DOHH2 (cell line): ENCODE measurements around the gene SLC16A8.

Experiments used
- H3F3A ChIP-seq: fragments of 200-600 bp; sonication (generic), shearing (Covaris generic); 2 replicates; pipeline ENCODE4 v1.6.0; 2016; ENCODE audit warnings: antibody characterized with exemption, mild to moderate bottlenecking; ENCODE audit not compliant: control insufficient read depth, insufficient read depth
- H3K27ac ChIP-seq: fragments of 200-600 bp; sonication (generic); 2 replicates; pipeline ENCODE4 v1.5.1; 2014; ENCODE audit warnings: low read depth, mild to moderate bottlenecking, low read length, moderate library complexity
- H3K27me3 ChIP-seq: fragments of 200-600 bp; sonication (generic); 2 replicates; pipeline ENCODE4 v1.6.1; 2014; ENCODE audit warnings: mild to moderate bottlenecking, low read length, mixed read lengths; ENCODE audit not compliant: control insufficient read depth
- H3K36me3 ChIP-seq: fragments of 200-600 bp; sonication (generic); 2 replicates; pipeline ENCODE4 v1.6.1; 2014; ENCODE audit warnings: mild to moderate bottlenecking, low read length, moderate library complexity, mixed read lengths; ENCODE audit not compliant: control insufficient read depth
- H3K4me1 ChIP-seq: fragments of 200-600 bp; sonication (generic); 2 replicates; pipeline ENCODE4 v1.6.1; 2014; ENCODE audit warnings: mild to moderate bottlenecking, low read length, mixed read lengths; ENCODE audit not compliant: control insufficient read depth
- H3K4me2 ChIP-seq: fragments of 200-600 bp; sonication (generic); 2 replicates; pipeline ENCODE4 v1.6.0; 2014; ENCODE audit warnings: mild to moderate bottlenecking, low read length, moderate library complexity
- H3K4me3 ChIP-seq: fragments of 200-600 bp; sonication (generic); 2 replicates; pipeline ENCODE4 v1.5.1; 2014; ENCODE audit warnings: mild to moderate bottlenecking, low read length, mixed read lengths
- H3K79me2 ChIP-seq: fragments of 200-600 bp; sonication (generic); 2 replicates; pipeline ENCODE4 v1.6.1; 2014; ENCODE audit warnings: mild to moderate bottlenecking, low read length, mixed read lengths; ENCODE audit not compliant: control insufficient read depth
- H3K9me2 ChIP-seq: fragments of 200-600 bp; sonication (generic); replicated peaks from 2 replicates; pipeline ENCODE4 v1.6.1; 2014; ENCODE audit warnings: mild to moderate bottlenecking, low read length, mixed read lengths; ENCODE audit not compliant: control insufficient read depth
- H3K9me3 ChIP-seq: fragments of 200-600 bp; sonication (generic); 2 replicates; pipeline ENCODE4 v1.6.1; 2014; ENCODE audit warnings: antibody characterized with exemption, low read length, mixed read lengths; ENCODE audit not compliant: control insufficient read depth, insufficient read depth
- H4K20me1 ChIP-seq: fragments of 200-600 bp; sonication (generic); 2 replicates; pipeline ENCODE4 v1.6.0; 2014; ENCODE audit warnings: low read depth, mild to moderate bottlenecking, antibody characterized with exemption, low read length, moderate library complexity; ENCODE audit not compliant: control insufficient read depth, insufficient read depth
- EZH2phosphoT487 ChIP-seq: fragments of 200-600 bp; sonication (generic); IDR thresholded peaks from 2 replicates; pipeline ENCODE4 v1.6.1; 2017; ENCODE audit warnings: borderline replicate concordance, mild to moderate bottlenecking, antibody characterized with exemption, low read length, moderate library complexity, mixed read lengths
- TF ChIP-seq, protein P1 (sequence below): fragments of 200-600 bp; sonication (generic); IDR thresholded peaks from one replicate; pipeline ENCODE4 v1.5.1; 2014; ENCODE audit warnings: antibody characterized with exemption, mild to moderate bottlenecking, low read depth, low read length; ENCODE audit not compliant: poor library complexity, severe bottlenecking

SLC16A8 gene

DNA sequence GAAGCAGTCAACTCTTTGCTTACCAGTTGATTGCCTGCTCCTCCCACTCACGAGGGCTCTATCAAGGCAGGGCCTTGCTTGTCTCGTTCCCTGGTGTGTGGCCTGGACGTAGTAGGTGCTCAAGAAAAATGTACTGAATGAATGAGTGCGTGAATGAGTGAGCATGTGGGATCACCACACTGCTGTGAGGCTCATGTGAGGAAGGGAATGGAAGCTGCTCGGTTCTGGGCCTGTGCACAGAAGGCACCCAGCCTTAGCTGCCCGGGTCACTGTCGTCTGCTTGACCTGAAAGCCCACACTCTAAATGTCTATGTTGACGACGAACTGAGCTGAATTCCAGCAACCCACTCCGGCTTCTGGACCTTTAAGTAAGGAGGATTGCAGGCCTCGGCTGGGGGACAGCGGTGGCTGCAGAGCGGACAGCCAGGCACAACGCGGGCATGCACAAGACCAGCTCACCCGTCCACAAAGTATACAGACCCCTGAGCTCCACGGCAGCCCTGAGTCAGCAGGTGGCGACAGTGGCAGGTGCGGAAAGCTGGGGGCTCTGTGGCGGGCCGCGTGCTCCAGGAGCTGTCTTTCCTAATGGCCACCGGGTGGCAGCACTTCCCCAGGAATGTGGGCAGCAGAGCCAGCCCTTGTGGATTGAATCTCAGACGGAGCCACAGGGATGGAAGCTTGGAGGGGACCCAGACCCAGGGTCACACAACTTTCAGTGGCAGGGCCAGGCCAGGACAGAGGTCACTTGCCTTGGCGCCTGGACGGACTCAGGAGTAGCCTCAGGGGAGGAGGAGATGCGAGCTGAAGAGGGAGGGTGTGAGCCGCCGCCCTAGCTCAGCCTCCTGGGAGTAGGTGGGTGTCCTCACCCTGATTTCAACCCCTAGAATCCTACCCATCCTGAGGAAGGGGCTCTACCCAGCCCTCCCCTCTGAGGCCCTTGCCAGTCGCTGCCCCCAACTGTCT, 31.8 kb downstream of the SLC16A8 start:
- Histone ChIP-seq H3K4me3 (no peak overlapping the region), H3K27ac (peak overlapping the region; percentile 40; the same call in 1 of the 2 replicates), H3K9me3 (no peaks in the 10 kb centered on the region), H4K20me1 (no peaks in the 10 kb centered on the region), H3K9me2 (no peaks in the 10 kb centered on the region), H3K36me3 (no peaks in the 10 kb centered on the region), H3K79me2 (no peaks in the 10 kb centered on the region), H3K4me2 (peak overlapping the region; percentile 54; the same call in 1 of the 2 replicates), H3K4me1 (peaks cover 43% of the 10 kb centered on the region), H3K27me3 (peaks cover 2% of the 10 kb centered on the region; the same call in 1 of the 2 replicates), H3F3A (no peaks in the 10 kb centered on the region; the same call in 1 of the 2 replicates)
- TF ChIP-seq, protein P1, sequence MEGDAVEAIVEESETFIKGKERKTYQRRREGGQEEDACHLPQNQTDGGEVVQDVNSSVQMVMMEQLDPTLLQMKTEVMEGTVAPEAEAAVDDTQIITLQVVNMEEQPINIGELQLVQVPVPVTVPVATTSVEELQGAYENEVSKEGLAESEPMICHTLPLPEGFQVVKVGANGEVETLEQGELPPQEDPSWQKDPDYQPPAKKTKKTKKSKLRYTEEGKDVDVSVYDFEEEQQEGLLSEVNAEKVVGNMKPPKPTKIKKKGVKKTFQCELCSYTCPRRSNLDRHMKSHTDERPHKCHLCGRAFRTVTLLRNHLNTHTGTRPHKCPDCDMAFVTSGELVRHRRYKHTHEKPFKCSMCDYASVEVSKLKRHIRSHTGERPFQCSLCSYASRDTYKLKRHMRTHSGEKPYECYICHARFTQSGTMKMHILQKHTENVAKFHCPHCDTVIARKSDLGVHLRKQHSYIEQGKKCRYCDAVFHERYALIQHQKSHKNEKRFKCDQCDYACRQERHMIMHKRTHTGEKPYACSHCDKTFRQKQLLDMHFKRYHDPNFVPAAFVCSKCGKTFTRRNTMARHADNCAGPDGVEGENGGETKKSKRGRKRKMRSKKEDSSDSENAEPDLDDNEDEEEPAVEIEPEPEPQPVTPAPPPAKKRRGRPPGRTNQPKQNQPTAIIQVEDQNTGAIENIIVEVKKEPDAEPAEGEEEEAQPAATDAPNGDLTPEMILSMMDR = peak; percentile 98
- no peak for TF ChIP-seq EZH2phosphoT487

DNA sequence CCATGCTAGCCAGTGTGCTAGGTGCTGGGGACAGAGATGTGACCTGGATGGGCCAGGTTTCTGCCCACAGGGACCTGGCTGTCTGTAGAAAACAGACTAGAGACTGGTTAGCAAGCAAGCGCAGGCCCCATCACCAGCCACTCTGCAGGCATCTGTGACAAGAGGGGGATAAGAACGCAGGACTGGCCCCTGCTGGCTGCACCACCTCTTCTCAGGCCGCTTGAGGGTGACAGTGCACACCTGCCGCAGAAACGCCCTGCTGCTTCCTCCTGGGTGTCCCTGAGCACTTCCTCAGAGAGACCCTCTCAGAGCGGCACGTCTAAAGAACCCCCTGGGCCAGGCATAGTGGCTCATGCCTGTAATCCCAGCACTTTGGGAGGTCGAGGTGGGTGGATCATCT, 32.7 kb downstream of the SLC16A8 start:
- H3K9me2 ChIP-seq = no peaks in the 10 kb centered on the region
- H3K4me2 ChIP-seq = no peak overlapping the region
- no peaks in the 10 kb centered on the region; the same call in 1 of the 2 replicates for H3F3A ChIP-seq
- TF ChIP-seq EZH2phosphoT487 = no peak
- TF ChIP-seq, protein P1 = no peak
- no peaks in the 10 kb centered on the region for H4K20me1 ChIP-seq
- no peaks in the 10 kb centered on the region for H3K79me2 ChIP-seq
- no peak overlapping the region for H3K4me3 ChIP-seq
- peaks cover 5% of the 10 kb centered on the region; the same call in 1 of the 2 replicates for H3K27me3 ChIP-seq
- H3K4me1 ChIP-seq = peaks cover 36% of the 10 kb centered on the region
- no peaks in the 10 kb centered on the region for H3K36me3 ChIP-seq
- H3K27ac ChIP-seq = no peak overlapping the region
- H3K9me3 ChIP-seq = no peaks in the 10 kb centered on the region

DNA sequence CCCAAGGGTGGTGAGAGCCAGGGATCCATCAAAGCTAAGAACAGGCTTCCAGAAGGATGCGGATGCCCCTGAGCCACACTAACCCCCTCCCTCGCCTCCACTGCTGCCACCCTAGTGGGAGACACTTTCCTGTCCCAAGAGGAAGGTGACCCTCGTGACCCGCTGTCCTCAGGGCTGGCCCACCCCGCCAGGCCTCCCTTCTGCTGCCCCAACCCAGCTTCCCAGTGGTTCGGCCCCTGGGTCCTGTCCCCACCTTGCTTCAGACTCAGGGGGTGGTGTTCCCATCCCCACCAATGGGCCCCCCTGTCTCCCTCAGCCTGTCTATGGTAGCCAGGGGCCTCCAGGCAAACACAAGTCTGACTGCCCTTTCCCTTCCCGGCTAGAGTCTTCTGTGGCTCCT, 33.3 kb downstream of the SLC16A8 start:
- TF ChIP-seq, protein P1 = no peak
- no peak for TF ChIP-seq EZH2phosphoT487
- Histone ChIP-seq H4K20me1 (no peaks in the 10 kb centered on the region), H3K79me2 (no peaks in the 10 kb centered on the region), H3K4me1 (peaks cover 36% of the 10 kb centered on the region), H3K4me2 (no peak overlapping the region), H3K4me3 (no peak overlapping the region), H3K9me3 (no peaks in the 10 kb centered on the region), H3K27me3 (peaks cover 5% of the 10 kb centered on the region; the same call in 1 of the 2 replicates), H3K27ac (no peak overlapping the region), H3F3A (no peaks in the 10 kb centered on the region; the same call in 1 of the 2 replicates), H3K9me2 (no peaks in the 10 kb centered on the region), H3K36me3 (no peaks in the 10 kb centered on the region)
